ENCODE results near the gene CCDC107.

- no peak for TF ChIP-seq CTCF (conservative IDR thresholded peaks at IDR 0.05; ENCODE audit: low read depth, low read length)
- TF ChIP-seq EZH2 (IDR thresholded peaks at IDR 0.05; ENCODE audit: low read length, unreplicated experiment): no peak
Measured at GRCh38 chr9:35635730-35636129, 22.4 kb upstream of the CCDC107 start.

Data from PC-3 (cell line).